Spleen (tissue), 11 donors: Measurements from ENCODE around the gene CIDEA. TPM values are rescaled to one million over a fixed set of nuclear protein-coding genes. Genes with fewer than 3 reads are reported as not detected.

Experiments used
- DNase-seq: peaks from one replicate; pipeline ENCODE4 v3.0.0-alpha.2; 2020
- H3K27ac ChIP-seq, 8 donors: fragments of 200-600 bp; sonication (generic) in 7 of 8; 1 replicate in 4 of 8; 2 replicates in 4 of 8; pipeline versions ENCODE4 v1.5.0 to v1.8.0; 2016 to 2021; ENCODE audit warnings: inconsistent platforms in 4 of 8, mild to moderate bottlenecking in 4 of 8, moderate library complexity in 1 of 8
- H3K27me3 ChIP-seq, 7 donors: fragments of 200-600 bp; sonication (generic) in 6 of 7; replicated peaks in 1 of 7; 1 replicate in 4 of 7; 2 replicates in 3 of 7; pipeline versions ENCODE4 v1.5.0 to v1.8.0; 2016 to 2021; ENCODE audit warnings: inconsistent platforms in 3 of 7, mild to moderate bottlenecking in 1 of 7
- H3K36me3 ChIP-seq, 6 donors: fragments of 200-600 bp; sonication (generic) in 5 of 6; 1 replicate in 4 of 6; 2 replicates in 2 of 6; pipeline versions ENCODE4 v1.5.0 to v1.8.0; 2016 to 2021; ENCODE audit warnings: inconsistent platforms in 2 of 6
- H3K4me1 ChIP-seq, 6 donors: fragments of 200-600 bp; sonication (generic) in 5 of 6; 1 replicate in 3 of 6; 2 replicates in 3 of 6; pipeline versions ENCODE4 v1.5.0 to v1.8.0; 2016 to 2021; ENCODE audit warnings: inconsistent platforms in 3 of 6
- H3K4me3 ChIP-seq, 8 donors: fragments of 200-600 bp; sonication (generic) in 7 of 8; 1 replicate in 4 of 8; 2 replicates in 4 of 8; pipeline versions ENCODE4 v1.5.0 to v1.8.0; 2016 to 2021; ENCODE audit warnings: inconsistent platforms in 4 of 8, mild to moderate bottlenecking in 4 of 8, moderate library complexity in 2 of 8
- H3K9me3 ChIP-seq, 8 donors: fragments of 200-600 bp; sonication (generic) in 7 of 8; 1 replicate in 4 of 8; 2 replicates in 4 of 8; pipeline versions ENCODE4 v1.5.0 to v1.8.0; 2016 to 2021; ENCODE audit warnings: inconsistent platforms in 4 of 8
- POLR2A ChIP-seq, 3 donors: fragments of 450-650 bp; IDR thresholded peaks; one replicate each; pipeline ENCODE4 v1.5.1; 2017; ENCODE audit warnings: antibody characterized with exemption in 3 of 3, mild to moderate bottlenecking in 1 of 3
- POLR2AphosphoS5 ChIP-seq, 3 donors: sonication (generic); formaldehyde crosslinking; IDR thresholded peaks; one replicate each; pipeline ENCODE4 v1.5.1; 2017; ENCODE audit warnings: antibody characterized with exemption in 3 of 3
- WGBS, 5 donors: extraction: QIAGEN DNeasy Blood & Tissue Kit in 3 of 5; methylation state at CpG; one replicate each; pipeline versions ENCODE4 v1.1.5 to v1.1.7; 2013 to 2018; 5-methylcytosine and 5-hydroxymethylcytosine counted together
- intact Hi-C: fragments of 100-400 bp; cut with DNase I; formaldehyde crosslinking; loops from one replicate; pipeline ENCODE4 v1.15.0; 2023; ENCODE audit warnings: low total_unique reads
- polyA plus RNA-seq, 3 donors: library from polyadenylated mRNA; stranded (reverse); fragments of 200-250 nt; gene quantifications; one replicate each; pipeline ENCODE4 v1.2.1, GENCODE V29; 2013
- total RNA-seq, 7 donors: library from RNA; depleted of rRNA in 3 of 7; stranded (reverse); fragments of >200 nt in 3 of 7; fragmentation: NEBNext Ultra II Directional in 4 of 7; extraction: Animal tissue kit (Norgen Biotek cat#: 25700) in 4 of 7; gene quantifications; one replicate each; pipeline versions ENCODE4 v1.1.0 to v1.2.1, GENCODE V29; 2016 to 2021
- TF ChIP-seq, protein P1 (sequence below), 11 experiments: fragments of 200-600 bp in 7 of 11; fragments of 450-650 bp in 4 of 11; sonication (generic) in 4 of 11; IDR thresholded peaks in 8 of 11; conservative IDR thresholded peaks in 3 of 11; 1 replicate in 7 of 11; 2 replicates in 4 of 11; pipeline versions ENCODE4 v1.4.0 to v1.8.0; 2016 to 2021; ENCODE audit warnings: antibody characterized with exemption in 11 of 11, inconsistent platforms in 4 of 11, mild to moderate bottlenecking in 1 of 11
- donor health status: healthy with polysubstance abuse.
- donor health status: DM: no; HTN: no; CAD: no; lungs with moderate emphysema.
- donor health status: DM: no; HTN: no; CAD: no.
- donor health status: Bipolar disorder and iron deficiency.
- donor health status: healthy.
- donor health status: DM: no; HTN: no; CAD: no.
- donor health status: DM: yes; HTN: yes; CAD: no.

Gene CIDEA
- total and polyA plus RNA-seq, 10 donors: not detected

DNA sequence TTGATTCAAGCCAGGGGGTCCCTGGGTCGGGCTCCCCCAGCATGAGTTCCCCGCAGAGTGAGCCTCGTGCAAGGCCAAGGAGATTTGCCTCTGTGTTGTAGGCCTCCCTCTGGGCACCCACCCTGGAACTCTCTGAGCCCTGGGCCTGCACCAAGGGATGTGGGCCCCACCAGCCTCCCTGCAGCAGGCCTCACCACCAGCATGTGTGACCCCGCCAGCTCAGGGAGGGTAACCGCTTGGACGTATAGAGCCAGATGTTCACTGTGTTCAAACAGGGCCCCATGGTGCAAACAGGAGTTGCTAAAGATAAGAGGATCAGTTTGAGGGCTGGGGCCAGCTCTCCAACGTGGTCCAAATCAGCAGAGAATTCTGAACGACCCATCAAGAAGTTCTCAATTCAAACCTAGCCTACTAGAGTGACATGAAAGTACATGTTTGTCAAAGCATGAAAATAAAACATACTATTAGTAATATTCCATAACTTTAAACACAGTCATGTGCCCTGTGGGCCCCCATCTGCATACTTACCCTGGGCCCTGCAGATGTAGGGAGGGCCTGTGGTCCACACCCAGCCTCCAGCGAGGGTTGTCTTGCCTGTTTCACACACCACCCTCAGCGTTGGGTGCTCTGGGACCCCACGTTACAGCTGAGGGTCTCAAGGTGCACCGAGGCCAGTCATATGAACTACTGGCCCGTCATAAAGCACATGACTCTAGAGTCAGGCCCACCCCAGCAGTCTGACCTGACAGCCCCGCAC, 48.4 kb downstream of the CIDEA start:
- H3K4me3 ChIP-seq: no peak overlapping the region
- peaks cover 0 to 17% (median 11%) of the 10 kb centered on the region in 6 donors for H3K4me1 ChIP-seq
- no peaks in the 10 kb centered on the region for H3K36me3 ChIP-seq
- intact Hi-C loops: no loop called here
- H3K27ac ChIP-seq: no peak overlapping the region
- DNase-seq: no peak
- H3K9me3 ChIP-seq: peaks cover 0 to 7% (median 0%) of the 10 kb centered on the region in 8 donors
- TF ChIP-seq, protein P1, sequence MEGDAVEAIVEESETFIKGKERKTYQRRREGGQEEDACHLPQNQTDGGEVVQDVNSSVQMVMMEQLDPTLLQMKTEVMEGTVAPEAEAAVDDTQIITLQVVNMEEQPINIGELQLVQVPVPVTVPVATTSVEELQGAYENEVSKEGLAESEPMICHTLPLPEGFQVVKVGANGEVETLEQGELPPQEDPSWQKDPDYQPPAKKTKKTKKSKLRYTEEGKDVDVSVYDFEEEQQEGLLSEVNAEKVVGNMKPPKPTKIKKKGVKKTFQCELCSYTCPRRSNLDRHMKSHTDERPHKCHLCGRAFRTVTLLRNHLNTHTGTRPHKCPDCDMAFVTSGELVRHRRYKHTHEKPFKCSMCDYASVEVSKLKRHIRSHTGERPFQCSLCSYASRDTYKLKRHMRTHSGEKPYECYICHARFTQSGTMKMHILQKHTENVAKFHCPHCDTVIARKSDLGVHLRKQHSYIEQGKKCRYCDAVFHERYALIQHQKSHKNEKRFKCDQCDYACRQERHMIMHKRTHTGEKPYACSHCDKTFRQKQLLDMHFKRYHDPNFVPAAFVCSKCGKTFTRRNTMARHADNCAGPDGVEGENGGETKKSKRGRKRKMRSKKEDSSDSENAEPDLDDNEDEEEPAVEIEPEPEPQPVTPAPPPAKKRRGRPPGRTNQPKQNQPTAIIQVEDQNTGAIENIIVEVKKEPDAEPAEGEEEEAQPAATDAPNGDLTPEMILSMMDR (IDR thresholded peaks at IDR 0.05 in 8 of 11, conservative IDR thresholded peaks at IDR 0.05 in 3 of 11): no peak
- no peak for TF ChIP-seq POLR2AphosphoS5 (IDR thresholded peaks at IDR 0.05)
- no peak for TF ChIP-seq POLR2A (IDR thresholded peaks at IDR 0.05)
- WGBS, 5 donors: 72 to 88% (median 82%) methylated on average over 11 to 14 of the region's 14 CpGs
- H3K27me3 ChIP-seq: peaks cover 0 to 39% (median 4%) of the 10 kb centered on the region in 7 donors

DNA sequence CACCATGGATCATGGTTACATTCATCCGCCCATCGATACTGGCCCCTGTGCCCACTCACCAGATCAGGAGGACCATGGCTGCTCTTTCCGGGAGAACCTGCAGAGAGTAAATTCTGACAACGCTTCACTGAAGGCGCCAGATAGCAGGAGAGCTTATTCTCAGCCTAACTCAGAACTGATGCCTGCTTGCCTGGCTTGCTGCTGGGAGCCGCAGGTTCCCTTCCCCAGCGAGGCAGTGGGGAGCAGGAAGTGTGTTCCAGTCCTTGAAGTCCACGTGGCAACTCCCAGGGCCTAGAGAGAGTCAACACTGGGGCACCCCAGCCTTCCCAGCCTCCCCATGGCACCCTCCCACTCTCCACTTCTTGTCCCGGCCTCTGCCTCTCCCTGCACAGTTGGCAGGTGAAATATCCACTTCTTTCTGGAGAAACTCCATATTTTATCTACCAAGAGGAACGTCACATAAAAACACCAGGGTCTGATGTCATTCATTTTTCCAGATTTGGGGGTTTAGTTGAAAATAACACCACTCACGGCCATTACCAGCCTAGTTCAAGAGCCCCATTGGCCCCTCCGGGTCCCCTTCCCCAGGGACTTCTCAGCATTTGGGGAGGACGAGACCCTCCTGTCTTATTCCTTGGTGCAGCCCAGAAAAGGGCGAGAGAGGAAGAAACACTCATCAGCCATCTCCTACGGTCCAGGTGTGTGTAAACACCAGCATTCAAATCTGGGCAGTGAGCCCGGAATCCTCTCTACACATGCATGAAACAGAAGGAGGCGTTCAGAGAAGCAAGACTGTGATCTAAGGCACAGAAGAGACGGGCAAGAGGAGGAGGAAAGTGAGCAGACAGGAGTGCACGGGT, 50.4 kb downstream of the CIDEA start:
- no peaks in the 10 kb centered on the region for H3K9me3 ChIP-seq
- 81 to 91% (median 86%) methylated on average over 19 of the region's 19 CpGs for WGBS, 5 donors

DNA sequence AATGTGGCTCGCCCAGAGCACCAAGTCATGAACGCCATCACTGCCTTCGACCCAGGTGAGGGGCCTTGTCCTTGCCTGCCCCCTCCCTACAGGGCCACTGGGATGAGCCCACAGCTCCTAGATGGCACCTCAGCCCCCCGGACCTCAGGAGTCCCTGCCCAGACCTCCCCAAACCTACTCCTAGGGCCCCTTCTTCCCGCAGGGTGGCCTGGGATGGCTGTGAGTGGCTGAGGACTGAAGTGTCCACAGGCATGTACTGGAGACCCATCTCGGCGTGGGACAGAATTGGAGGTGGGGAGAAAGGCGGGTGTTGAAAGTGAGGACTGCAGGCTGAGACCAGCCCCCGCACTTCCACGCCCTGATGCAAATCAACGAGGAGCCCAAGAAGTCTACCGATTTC, 51.0 kb downstream of the CIDEA start:
- Histone ChIP-seq H3K27ac (no peak overlapping the region), H3K4me1 (peaks cover 3 to 41% (median 28%) of the 10 kb centered on the region in 6 donors), H3K4me3 (no peak overlapping the region), H3K27me3 (peaks cover 0 to 65% (median 7%) of the 10 kb centered on the region in 7 donors), H3K9me3 (no peaks in the 10 kb centered on the region), H3K36me3 (no peaks in the 10 kb centered on the region)
- 89 to 95% (median 94%) methylated on average over 12 of the region's 12 CpGs for WGBS, 5 donors
- intact Hi-C loops: no loop called here
- TF ChIP-seq POLR2AphosphoS5 (IDR thresholded peaks at IDR 0.05) (no peak), POLR2A (IDR thresholded peaks at IDR 0.05) (no peak)
- TF ChIP-seq, protein P1 (IDR thresholded peaks at IDR 0.05 in 8 of 11, conservative IDR thresholded peaks at IDR 0.05 in 3 of 11): no peak
- peak; percentile 56 for DNase-seq

More for the DNA sequence above, 50.4 kb downstream of the CIDEA start:
- H3K4me1 ChIP-seq: peaks cover 0 to 35% (median 24%) of the 10 kb centered on the region in 6 donors
- no peak overlapping the region for H3K27ac ChIP-seq
- no peak for DNase-seq
- peaks cover 0 to 59% (median 7%) of the 10 kb centered on the region in 7 donors for H3K27me3 ChIP-seq
- H3K4me3 ChIP-seq: no peak overlapping the region
- H3K36me3 ChIP-seq: no peaks in the 10 kb centered on the region
- intact Hi-C loops: no loop called here
- TF ChIP-seq, protein P1 (IDR thresholded peaks at IDR 0.05 in 8 of 11, conservative IDR thresholded peaks at IDR 0.05 in 3 of 11): no peak
- TF ChIP-seq POLR2A (IDR thresholded peaks at IDR 0.05) (no peak), POLR2AphosphoS5 (IDR thresholded peaks at IDR 0.05) (no peak)
